Stimulated activated CD4-positive, alpha-beta T cell treated with anti-CD3 and anti-CD28 coated beads, Interleukin-1b, Interleukin-23, amount 100 ng/mL, for 1 hour (primary cell): ENCODE results near the gene ZNHIT2.

ENCODE experiments used
- DNase-seq, 2 donors: peaks; one replicate each; pipeline ENCODE4 v3.0.0-alpha.2; 2020; ENCODE audit warnings: low read depth in 2 of 2

Gene ZNHIT2

DNA sequence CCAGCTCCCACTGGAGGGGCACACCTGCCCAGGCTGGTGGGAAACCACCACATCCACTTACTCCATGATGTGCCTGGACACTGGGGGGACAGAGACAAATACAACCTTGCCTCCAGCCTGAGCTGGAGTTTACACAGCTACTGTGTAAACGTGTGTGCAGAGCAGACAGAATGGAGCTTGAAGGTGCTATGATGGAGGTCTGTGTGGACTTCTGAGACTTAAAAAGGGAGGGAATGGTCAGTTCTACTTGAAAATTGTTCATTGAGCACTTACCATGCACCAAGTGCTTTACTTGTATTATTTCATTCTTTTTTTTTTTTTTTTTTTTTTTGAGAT is 44.9 kb downstream of the ZNHIT2 start:
- no peak for DNase-seq

DNA sequence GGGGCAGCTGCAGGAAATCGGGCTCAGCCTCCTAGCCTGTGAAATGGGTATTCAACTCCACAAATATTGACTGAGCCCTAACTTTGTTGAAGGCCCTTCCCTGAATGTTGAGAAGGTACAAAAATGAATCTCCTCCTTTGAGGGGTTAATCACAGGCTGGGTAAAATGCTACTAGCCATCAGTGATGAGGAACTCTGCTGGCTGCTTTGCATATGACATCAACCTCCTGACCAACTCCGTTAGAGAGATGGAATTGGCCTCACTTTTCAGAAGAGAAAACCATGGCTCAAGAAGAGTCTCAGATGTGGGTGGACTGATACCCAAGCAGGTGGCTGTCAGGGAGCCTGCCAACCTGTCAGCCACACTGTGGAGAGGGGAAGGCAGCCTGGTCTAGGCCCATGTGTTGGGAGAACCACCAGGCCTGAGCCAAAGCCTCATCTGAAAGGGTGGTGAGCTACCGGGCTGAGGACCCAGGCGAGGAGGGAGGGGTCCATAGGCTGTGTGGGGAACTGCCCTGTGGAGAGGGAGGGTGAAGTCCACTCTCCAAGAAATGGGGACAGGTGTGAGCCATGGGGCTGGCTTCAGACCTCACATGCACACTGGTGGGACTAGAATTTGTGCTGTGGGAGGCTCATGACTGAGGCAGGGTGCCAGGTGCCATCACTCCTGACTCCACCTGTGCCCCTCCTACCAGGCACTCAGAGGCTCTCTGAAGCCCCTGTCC is 45.4 kb downstream of the ZNHIT2 start:
- DNase-seq, result no peak

DNA sequence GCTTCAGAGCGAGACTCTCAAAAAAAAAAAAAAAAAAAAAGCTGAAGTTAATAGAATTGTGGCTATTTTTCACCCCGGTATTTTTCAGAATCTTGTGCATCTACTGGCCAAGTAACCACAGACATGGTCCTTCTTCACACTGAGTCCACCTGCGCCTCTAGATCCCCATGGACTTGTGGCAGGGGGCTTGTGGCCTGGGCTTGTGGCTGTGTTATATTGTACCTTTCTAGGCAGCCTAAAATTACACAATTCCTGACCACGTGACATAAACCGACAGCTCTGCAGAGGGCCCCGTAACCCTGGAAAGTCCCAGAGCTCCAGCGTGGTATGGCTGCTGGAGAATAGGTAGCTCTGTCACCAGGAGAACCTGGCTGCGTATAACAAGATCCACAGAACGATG is 48.3 kb downstream of the ZNHIT2 start:
- no peak for DNase-seq

DNA sequence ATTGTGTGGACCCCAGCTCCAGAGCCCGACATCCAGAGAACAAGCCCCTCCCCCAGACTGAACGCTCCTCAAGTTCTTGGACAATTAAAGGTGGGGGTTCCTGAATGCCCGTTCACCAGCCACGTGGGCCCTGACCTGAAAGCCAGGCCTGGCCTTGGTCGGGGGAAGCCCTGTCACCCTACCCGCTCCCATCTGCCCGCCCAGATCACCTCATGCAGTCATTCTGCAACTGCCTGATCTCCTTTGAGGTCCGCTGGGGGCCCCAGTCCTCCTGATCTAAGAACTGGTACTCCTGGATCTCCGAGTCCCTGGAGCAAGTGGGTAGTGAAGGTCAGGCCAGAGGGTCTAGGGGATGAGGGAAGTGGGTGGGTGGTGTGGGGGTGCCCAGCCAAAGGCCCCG is 50.1 kb downstream of the ZNHIT2 start:
- DNase-seq, result no peak

DNA sequence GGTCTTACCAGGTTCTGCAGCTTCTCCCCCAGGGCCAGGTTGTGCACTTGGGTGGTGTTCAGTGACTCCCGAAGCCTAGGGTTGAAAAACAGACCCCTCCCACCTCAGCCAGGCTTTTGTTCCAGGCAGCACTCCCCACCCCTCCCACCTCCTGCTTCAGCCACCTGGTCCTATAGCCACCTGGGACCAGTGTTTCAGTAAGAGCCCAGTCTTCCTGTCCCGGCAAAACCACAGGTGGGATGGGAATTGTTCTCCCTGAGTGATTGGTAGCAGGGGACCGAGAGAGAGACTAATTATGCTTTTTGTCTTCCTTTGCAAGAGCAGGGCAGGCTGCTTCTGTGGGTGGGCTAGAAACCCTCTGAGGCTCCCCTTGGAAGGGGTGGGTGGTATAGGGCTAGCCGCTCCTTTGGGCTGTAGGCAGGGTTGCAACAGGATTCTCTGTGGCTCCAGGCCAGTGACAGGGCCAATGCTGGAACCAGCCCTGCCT is 50.7 kb downstream of the ZNHIT2 start:
- no peak for DNase-seq
